Keratinocyte (primary cell): Measurements from ENCODE around the gene SLC6A19. TPM values are rescaled to one million over a fixed set of nuclear protein-coding genes. Genes with fewer than 3 reads are reported as not detected.

Experiments
- DNase-seq: peaks from one replicate; pipeline ENCODE4 v3.0.0-alpha.2; 2011; ENCODE audit warnings: low read depth, missing footprints, low spot score
- FAIRE-seq: peaks from 2 replicates; lab custom pipeline; 2011; peaks lifted over from hg19 to GRCh38; lab: Jason Lieb, UNC
- H2AFZ ChIP-seq: 2 replicates; pipeline ENCODE4 v1.6.0; 2012; ENCODE audit warnings: low read length, control low read depth, inconsistent platforms; ENCODE audit not compliant: control insufficient read depth
- H3K27ac ChIP-seq: 2 replicates; pipeline ENCODE4 v1.5.1; 2011; ENCODE audit warnings: low read length; ENCODE audit not compliant: control insufficient read depth, insufficient read depth
- H3K27me3 ChIP-seq: 3 replicates; pipeline ENCODE4 v1.6.0; 2011; ENCODE audit warnings: low read length; ENCODE audit not compliant: control insufficient read depth, insufficient read depth; ENCODE audit errors: extremely low read depth
- H3K36me3 ChIP-seq, 2 experiments: 2 replicates in 1 of 2; 3 replicates in 1 of 2; pipeline ENCODE4 v1.5.1; 2011; ENCODE audit warnings: low read length in 2 of 2, mild to moderate bottlenecking in 1 of 2; ENCODE audit not compliant: control insufficient read depth in 2 of 2, insufficient read depth in 2 of 2; ENCODE audit errors: extremely low read depth in 1 of 2
- H3K4me1 ChIP-seq: 3 replicates; pipeline ENCODE4 v1.5.1; 2011; ENCODE audit warnings: low read length; ENCODE audit not compliant: control insufficient read depth, insufficient read depth; ENCODE audit errors: extremely low read depth
- H3K4me2 ChIP-seq: 3 replicates; pipeline ENCODE4 v1.6.0; 2011; ENCODE audit warnings: low read depth, low read length; ENCODE audit not compliant: control insufficient read depth, insufficient read depth; ENCODE audit errors: extremely low read depth
- H3K4me3 ChIP-seq, 3 experiments: fragments of 200-600 bp in 1 of 3; sonication (generic) in 1 of 3; 2 replicates in 2 of 3; 3 replicates in 1 of 3; pipeline ENCODE4 v1.5.1; 2011 to 2016; ENCODE audit warnings: low read length in 3 of 3, mild to moderate bottlenecking in 3 of 3, control low read depth in 2 of 3, inconsistent platforms in 1 of 3, low read depth in 1 of 3, mixed read lengths in 1 of 3, mixed run types in 1 of 3, moderate library complexity in 1 of 3; ENCODE audit not compliant: control insufficient read depth in 2 of 3, insufficient read depth in 2 of 3; ENCODE audit errors: extremely low read depth in 1 of 3
- H3K79me2 ChIP-seq: 2 replicates; pipeline ENCODE4 v1.6.0; 2012; ENCODE audit warnings: low read length; ENCODE audit not compliant: control insufficient read depth, insufficient read depth
- H3K9ac ChIP-seq: 3 replicates; pipeline ENCODE4 v1.6.0; 2011; ENCODE audit warnings: low read length; ENCODE audit not compliant: control insufficient read depth, insufficient read depth; ENCODE audit errors: extremely low read depth
- H3K9me1 ChIP-seq: 3 replicates; pipeline ENCODE4 v1.6.0; 2011; ENCODE audit warnings: low read length; ENCODE audit not compliant: control insufficient read depth, insufficient read depth; ENCODE audit errors: extremely low read depth
- H3K9me3 ChIP-seq: 2 replicates; pipeline ENCODE4 v1.5.1; 2012; ENCODE audit warnings: low read depth, low read length; ENCODE audit not compliant: control insufficient read depth
- H4K20me1 ChIP-seq: 3 replicates; pipeline ENCODE4 v1.6.0; 2011; ENCODE audit warnings: low read length; ENCODE audit not compliant: control insufficient read depth, insufficient read depth; ENCODE audit errors: extremely low read depth
- CTCF ChIP-seq, 3 experiments: IDR thresholded peaks in 1 of 3; conservative IDR thresholded peaks in 1 of 3; optimal IDR thresholded peaks in 1 of 3; 2 replicates in 2 of 3; 3 replicates in 1 of 3; pipeline versions ENCODE3 to v1.5.1; 2011; ENCODE audit warnings: low read length in 3 of 3, mild to moderate bottlenecking in 3 of 3, moderate library complexity in 2 of 3, control low read depth in 1 of 3, inconsistent platforms in 1 of 3; ENCODE audit not compliant: insufficient read depth in 2 of 3; ENCODE audit errors: extremely low read depth in 1 of 3
- EZH2 ChIP-seq: IDR thresholded peaks from one replicate; pipeline ENCODE4 v1.6.1; 2012; ENCODE audit warnings: inconsistent platforms, mild to moderate bottlenecking, low read length, moderate library complexity
- dilution Hi-C: fragments of 300-500 bp; cut with MboI; formaldehyde crosslinking; loops from one replicate; pipeline ENCODE4 v1.7.0; 2020; ENCODE audit warnings: low sequenced_read_pairs; ENCODE audit not compliant: extremely low pct_ligation_motif_present
- polyA plus RNA-seq, 5 experiments: library from polyadenylated mRNA; depleted of rRNA in 3 of 5; stranded (reverse) in 3 of 5; stranded (forward) in 1 of 5; unstranded in 1 of 5; fragments of >200 nt; gene quantifications; 1 replicate in 1 of 5; 2 replicates in 3 of 5; 3 replicates in 1 of 5; pipeline versions ENCODE4 v1.2.1 to v1.2.3, GENCODE V29; 2011 to 2012; ENCODE audit warnings: missing spikeins in 2 of 5, low read depth in 1 of 5, low replicate concordance in 1 of 5

Gene SLC6A19
- polyA plus RNA-seq, 1 donor (not counting 4 experiments of a cell fraction or from before 2014, with no cell fraction given): not detected

GRCh38 chr5:1265026-1265425 is 63.6 kb downstream of the SLC6A19 start:
- Histone ChIP-seq H3K4me3 (no peak overlapping the region), H3K9ac (no peak overlapping the region), H3K4me1 (no peaks in the 10 kb centered on the region), H3K27ac (no peak overlapping the region), H3K4me2 (no peak overlapping the region), H4K20me1 (no peaks in the 10 kb centered on the region), H3K79me2 (no peaks in the 10 kb centered on the region), H3K27me3 (no peaks in the 10 kb centered on the region), H3K36me3 (no peaks in the 10 kb centered on the region), H3K9me1 (no peaks in the 10 kb centered on the region), H2AFZ (no peak overlapping the region), H3K9me3 (peaks cover 13% of the 10 kb centered on the region)
- FAIRE-seq (no peak), DNase-seq (no peak)
- dilution Hi-C loops: no loop called here
- no peak for TF ChIP-seq EZH2
- no peak for TF ChIP-seq CTCF (optimal IDR thresholded peaks at IDR 0.05 in 1 of 3, IDR thresholded peaks at IDR 0.05 in 1 of 3, conservative IDR thresholded peaks at IDR 0.05 in 1 of 3; ENCODE audit: extremely low read depth in 1 of 3, insufficient read depth in 2 of 3, low read length in 3 of 3)

GRCh38 chr5:1265461-1266455 is 64.4 kb downstream of the SLC6A19 start:
- H3K9ac ChIP-seq: no peak overlapping the region
- H3K79me2 ChIP-seq: no peaks in the 10 kb centered on the region
- no peaks in the 10 kb centered on the region for H4K20me1 ChIP-seq
- no peak overlapping the region for H3K4me2 ChIP-seq
- peaks cover 10% of the 10 kb centered on the region for H3K9me3 ChIP-seq
- FAIRE-seq (no peak), DNase-seq (no peak)
- H3K4me3 ChIP-seq: no peak overlapping the region
- no peak overlapping the region for H2AFZ ChIP-seq
- TF ChIP-seq CTCF (optimal IDR thresholded peaks at IDR 0.05 in 1 of 3, IDR thresholded peaks at IDR 0.05 in 1 of 3, conservative IDR thresholded peaks at IDR 0.05 in 1 of 3; ENCODE audit: extremely low read depth in 1 of 3, insufficient read depth in 2 of 3, low read length in 3 of 3) (no peak), EZH2 (no peak)
- no peaks in the 10 kb centered on the region for H3K4me1 ChIP-seq
- H3K27ac ChIP-seq: no peak overlapping the region
- no peaks in the 10 kb centered on the region for H3K27me3 ChIP-seq
- no peaks in the 10 kb centered on the region for H3K9me1 ChIP-seq
- dilution Hi-C loops: no loop called here
- H3K36me3 ChIP-seq: no peaks in the 10 kb centered on the region
